Nephron progenitor cell (in vitro differentiated cells): ENCODE data around the gene ATP9B.

Source experiments
- DNase-seq: peaks from one replicate; pipeline ENCODE4 v3.0.0; 2021
- H3K27ac Mint-ChIP-seq: 2 replicates; pipeline ENCODE4 v1.8.0; 2021; ENCODE audit warnings: mild to moderate bottlenecking, moderate library complexity, mixed read lengths
- H3K27me3 Mint-ChIP-seq: 2 replicates; pipeline ENCODE4 v1.8.0; 2021; ENCODE audit warnings: mild to moderate bottlenecking, low read depth, mixed read lengths; ENCODE audit not compliant: poor library complexity
- H3K36me3 Mint-ChIP-seq: 2 replicates; pipeline ENCODE4 v1.8.0; 2021; ENCODE audit warnings: low read depth, mixed read lengths
- H3K4me1 Mint-ChIP-seq: 2 replicates; pipeline ENCODE4 v1.8.0; 2021; ENCODE audit warnings: mixed read lengths
- H3K4me3 Mint-ChIP-seq: 2 replicates; pipeline ENCODE4 v1.8.0; 2021; ENCODE audit warnings: mild to moderate bottlenecking, moderate library complexity, mixed read lengths
- H3K9me3 Mint-ChIP-seq: 2 replicates; pipeline ENCODE4 v1.8.0; 2021; ENCODE audit warnings: mild to moderate bottlenecking, moderate library complexity, mixed read lengths
- CTCF ChIP-seq: fragments of 200-600 bp; sonication (generic); IDR thresholded peaks from 2 replicates; pipeline ENCODE4 v1.5.0; 2021; ENCODE audit warnings: antibody characterized with exemption

The ATP9B gene

GRCh38 chr18:79348066-79348465, 278.9 kb downstream of the ATP9B start:
- no peak for DNase-seq
- Mint-ChIP-seq H3K4me1 (peaks cover under 1% of the 10 kb centered on the region), H3K36me3 (peaks cover 44% of the 10 kb centered on the region), H3K27ac (no peak overlapping the region), H3K9me3 (no peaks in the 10 kb centered on the region), H3K4me3 (no peak overlapping the region), H3K27me3 (peaks cover 5% of the 10 kb centered on the region)
- no peak for TF ChIP-seq CTCF

- no peak for DNase-seq
- Mint-ChIP-seq H3K4me3 (no peak overlapping the region), H3K27me3 (peaks cover 5% of the 10 kb centered on the region), H3K4me1 (peaks cover 11% of the 10 kb centered on the region), H3K27ac (no peak overlapping the region), H3K36me3 (peaks cover 21% of the 10 kb centered on the region), H3K9me3 (no peaks in the 10 kb centered on the region)
- no peak for TF ChIP-seq CTCF
Observed at GRCh38 chr18:79352432-79352831, 283.2 kb downstream of the ATP9B start.

GRCh38 chr18:79353267-79353666, 284.1 kb downstream of the ATP9B start:
- peaks cover 13% of the 10 kb centered on the region for H3K36me3 Mint-ChIP-seq
- H3K27me3 Mint-ChIP-seq = peaks cover 5% of the 10 kb centered on the region
- peaks cover 11% of the 10 kb centered on the region for H3K4me1 Mint-ChIP-seq
- H3K4me3 Mint-ChIP-seq = no peak overlapping the region
- H3K9me3 Mint-ChIP-seq = no peaks in the 10 kb centered on the region
- DNase-seq = peak; percentile 45
- peak; percentile 44 for TF ChIP-seq CTCF
- H3K27ac Mint-ChIP-seq = peak overlapping the region; percentile 93

- no peak overlapping the region for H3K4me3 Mint-ChIP-seq
- DNase-seq = no peak
- no peak overlapping the region for H3K27ac Mint-ChIP-seq
- H3K36me3 Mint-ChIP-seq = peaks cover 16% of the 10 kb centered on the region
- H3K4me1 Mint-ChIP-seq = peaks cover 11% of the 10 kb centered on the region
- H3K27me3 Mint-ChIP-seq = no peaks in the 10 kb centered on the region
- H3K9me3 Mint-ChIP-seq = no peaks in the 10 kb centered on the region
- TF ChIP-seq CTCF = no peak
Observed at GRCh38 chr18:79354350-79354749, 285.2 kb downstream of the ATP9B start.

- Mint-ChIP-seq H3K36me3 (peaks cover 29% of the 10 kb centered on the region), H3K9me3 (no peaks in the 10 kb centered on the region), H3K27ac (peak overlapping the region; percentile 77), H3K4me1 (peaks cover 11% of the 10 kb centered on the region), H3K4me3 (no peak overlapping the region), H3K27me3 (no peaks in the 10 kb centered on the region)
- no peak for TF ChIP-seq CTCF
- no peak for DNase-seq
Observed at GRCh38 chr18:79355433-79356335, 286.5 kb downstream of the ATP9B start.

GRCh38 chr18:79356435-79356834, 287.2 kb downstream of the ATP9B start:
- Mint-ChIP-seq H3K4me3 (no peak overlapping the region), H3K36me3 (peaks cover 31% of the 10 kb centered on the region), H3K27me3 (no peaks in the 10 kb centered on the region), H3K9me3 (no peaks in the 10 kb centered on the region), H3K4me1 (peaks cover 11% of the 10 kb centered on the region), H3K27ac (no peak overlapping the region)
- TF ChIP-seq CTCF = no peak
- no peak for DNase-seq
